Fibroblast of villous mesenchyme (primary cell): ENCODE data around the gene TENT5C. TPM values are rescaled to one million over a fixed set of nuclear protein-coding genes. Genes with fewer than 3 reads are reported as not detected.

Source experiments
- DNase-seq: peaks from one replicate; pipeline ENCODE4 v3.0.0-alpha.2; 2010; ENCODE audit warnings: low read depth
- H3K4me3 ChIP-seq: 2 replicates; pipeline ENCODE4 v1.5.1; 2011; ENCODE audit warnings: low read depth, mild to moderate bottlenecking, low read length
- CTCF ChIP-seq: IDR thresholded peaks from 2 replicates; pipeline ENCODE4 v1.5.1; 2012; ENCODE audit warnings: low read depth, mild to moderate bottlenecking, low read length; ENCODE audit not compliant: insufficient read depth
- total RNA-seq: library from RNA; depleted of rRNA; stranded (reverse); fragments of >200 nt; gene quantifications from 2 replicates; pipeline ENCODE4 v1.2.3, GENCODE V29; 2012

The TENT5C gene
- total RNA-seq, 1 donor: 4.3 TPM

- TF ChIP-seq CTCF: no peak
- no peak for DNase-seq
- no peak overlapping the region for H3K4me3 ChIP-seq
Measured at GRCh38 chr1:117638759-117639158, 32.9 kb downstream of the TENT5C start.

GRCh38 chr1:117639741-117640140 is 33.9 kb downstream of the TENT5C start:
- no peak overlapping the region for H3K4me3 ChIP-seq
- DNase-seq: no peak
- no peak for TF ChIP-seq CTCF

- DNase-seq: no peak
- no peak for TF ChIP-seq CTCF
- H3K4me3 ChIP-seq: no peak overlapping the region
Measured at GRCh38 chr1:117641536-117641935, 35.7 kb downstream of the TENT5C start.

GRCh38 chr1:117642963-117643362 is 37.1 kb downstream of the TENT5C start:
- DNase-seq: no peak
- no peak for TF ChIP-seq CTCF
- no peak overlapping the region for H3K4me3 ChIP-seq

GRCh38 chr1:117643601-117644000 is 37.8 kb downstream of the TENT5C start:
- DNase-seq: no peak
- TF ChIP-seq CTCF: no peak
- no peak overlapping the region for H3K4me3 ChIP-seq

- TF ChIP-seq CTCF: no peak
- H3K4me3 ChIP-seq: no peak overlapping the region
- no peak for DNase-seq
Measured at GRCh38 chr1:117644696-117645311, 39.0 kb downstream of the TENT5C start.

GRCh38 chr1:117645343-117645742 is 39.5 kb downstream of the TENT5C start:
- DNase-seq: no peak
- TF ChIP-seq CTCF: no peak
- H3K4me3 ChIP-seq: no peak overlapping the region
